C4-2B (cell line): ENCODE measurements around the gene BLMH.
"Not testable (repeated sequence)": the region's sequence is repeated elsewhere in the genome, so short reads cannot be mapped to it uniquely, and the experiment has no call there.

Experiments
- H3K27ac ChIP-seq: fragments of 450-650 bp; 2 replicates; pipeline ENCODE4 v1.5.1; 2017
- CTCF ChIP-seq: fragments of 450-650 bp; conservative IDR thresholded peaks from 2 replicates; pipeline ENCODE4 v1.5.1; 2017; ENCODE audit warnings: mild to moderate bottlenecking
- ZFX ChIP-seq: fragments of 450-650 bp; IDR thresholded peaks from 2 replicates; pipeline ENCODE4 v1.6.1; 2017

BLMH gene

GRCh38 chr17:30235386-30236296, 56.1 kb downstream of the BLMH start, which contains the start of gene SLC6A4:
SLC6A4 (minus strand) TSS chr17:30235697; CDS start chr17:30221958, 13,739 bp downstream.
- TF ChIP-seq ZFX (no peak), CTCF (no peak)
- no peak within 1 kb of the TSS for H3K27ac ChIP-seq

- H3K27ac ChIP-seq, result no peak overlapping the region
- no peak for TF ChIP-seq ZFX
- TF ChIP-seq CTCF, result no peak
Observed at GRCh38 chr17:30234964-30235363, 56.8 kb downstream of the BLMH start.

GRCh38 chr17:30234296-30234695, 57.4 kb downstream of the BLMH start:
- no peak for TF ChIP-seq ZFX

GRCh38 chr17:30232824-30233427, 58.8 kb downstream of the BLMH start:
- H3K27ac ChIP-seq, result no peak overlapping the region
- no peak for TF ChIP-seq CTCF
- no peak for TF ChIP-seq ZFX

More at GRCh38 chr17:30234296-30234695, 57.4 kb downstream of the BLMH start:
- H3K27ac ChIP-seq, result no peak overlapping the region

- no peak overlapping the region for H3K27ac ChIP-seq
- no peak for TF ChIP-seq CTCF
- no peak for TF ChIP-seq ZFX
Observed at GRCh38 chr17:30232015-30232823, 59.5 kb downstream of the BLMH start.

GRCh38 chr17:30230596-30231125, 61.1 kb downstream of the BLMH start:
- no peak overlapping the region for H3K27ac ChIP-seq
- no peak for TF ChIP-seq CTCF
- no peak for TF ChIP-seq ZFX

GRCh38 chr17:30230009-30230408, 61.7 kb downstream of the BLMH start:
- H3K27ac ChIP-seq, result not testable (repeated sequence)

GRCh38 chr17:30229012-30229411, 62.7 kb downstream of the BLMH start:
- TF ChIP-seq ZFX (no peak), CTCF (no peak)
- no peak overlapping the region for H3K27ac ChIP-seq
